ENCODE data around the gene AMELX.

AMELX gene

DNA sequence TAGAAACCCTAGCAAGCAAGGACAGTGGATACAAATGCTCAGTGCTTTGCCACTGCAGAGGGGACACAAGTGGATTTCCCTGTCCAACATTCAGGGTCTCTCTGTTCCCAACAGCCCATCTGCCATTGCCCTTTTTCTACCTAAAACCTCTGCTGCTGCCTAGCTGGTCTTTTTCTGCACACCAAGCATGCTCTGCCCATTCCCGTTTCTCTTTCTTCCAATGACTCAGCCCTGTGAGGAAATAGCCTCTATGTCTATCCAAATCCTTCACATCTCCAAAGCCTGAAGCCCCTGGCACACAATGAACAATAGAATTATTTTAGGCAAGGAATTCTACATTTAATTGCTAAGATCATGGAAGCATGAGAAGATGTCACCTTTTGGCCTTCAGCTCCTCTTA, 5.7 kb upstream of the AMELX start:
- TF ChIP-seq, protein P1, sequence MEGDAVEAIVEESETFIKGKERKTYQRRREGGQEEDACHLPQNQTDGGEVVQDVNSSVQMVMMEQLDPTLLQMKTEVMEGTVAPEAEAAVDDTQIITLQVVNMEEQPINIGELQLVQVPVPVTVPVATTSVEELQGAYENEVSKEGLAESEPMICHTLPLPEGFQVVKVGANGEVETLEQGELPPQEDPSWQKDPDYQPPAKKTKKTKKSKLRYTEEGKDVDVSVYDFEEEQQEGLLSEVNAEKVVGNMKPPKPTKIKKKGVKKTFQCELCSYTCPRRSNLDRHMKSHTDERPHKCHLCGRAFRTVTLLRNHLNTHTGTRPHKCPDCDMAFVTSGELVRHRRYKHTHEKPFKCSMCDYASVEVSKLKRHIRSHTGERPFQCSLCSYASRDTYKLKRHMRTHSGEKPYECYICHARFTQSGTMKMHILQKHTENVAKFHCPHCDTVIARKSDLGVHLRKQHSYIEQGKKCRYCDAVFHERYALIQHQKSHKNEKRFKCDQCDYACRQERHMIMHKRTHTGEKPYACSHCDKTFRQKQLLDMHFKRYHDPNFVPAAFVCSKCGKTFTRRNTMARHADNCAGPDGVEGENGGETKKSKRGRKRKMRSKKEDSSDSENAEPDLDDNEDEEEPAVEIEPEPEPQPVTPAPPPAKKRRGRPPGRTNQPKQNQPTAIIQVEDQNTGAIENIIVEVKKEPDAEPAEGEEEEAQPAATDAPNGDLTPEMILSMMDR (IDR thresholded peaks at IDR 0.05; ENCODE audit: low read depth, low read length, missing control alignments): no peak
- DNase-seq: no peak
- no peaks in the 10 kb centered on the region for H3K27me3 ChIP-seq (replicated peaks)
- H3K27ac ChIP-seq: no peak overlapping the region
- no peak overlapping the region for H3K4me3 ChIP-seq (ENCODE audit: low read depth, low read length)
- no peaks in the 10 kb centered on the region for H3K36me3 ChIP-seq (replicated peaks)
- in situ Hi-C loops (cut with HindIII; ENCODE audit: low pct_ligation_motif_present, low sequenced_read_pairs): no loop called here

DNA sequence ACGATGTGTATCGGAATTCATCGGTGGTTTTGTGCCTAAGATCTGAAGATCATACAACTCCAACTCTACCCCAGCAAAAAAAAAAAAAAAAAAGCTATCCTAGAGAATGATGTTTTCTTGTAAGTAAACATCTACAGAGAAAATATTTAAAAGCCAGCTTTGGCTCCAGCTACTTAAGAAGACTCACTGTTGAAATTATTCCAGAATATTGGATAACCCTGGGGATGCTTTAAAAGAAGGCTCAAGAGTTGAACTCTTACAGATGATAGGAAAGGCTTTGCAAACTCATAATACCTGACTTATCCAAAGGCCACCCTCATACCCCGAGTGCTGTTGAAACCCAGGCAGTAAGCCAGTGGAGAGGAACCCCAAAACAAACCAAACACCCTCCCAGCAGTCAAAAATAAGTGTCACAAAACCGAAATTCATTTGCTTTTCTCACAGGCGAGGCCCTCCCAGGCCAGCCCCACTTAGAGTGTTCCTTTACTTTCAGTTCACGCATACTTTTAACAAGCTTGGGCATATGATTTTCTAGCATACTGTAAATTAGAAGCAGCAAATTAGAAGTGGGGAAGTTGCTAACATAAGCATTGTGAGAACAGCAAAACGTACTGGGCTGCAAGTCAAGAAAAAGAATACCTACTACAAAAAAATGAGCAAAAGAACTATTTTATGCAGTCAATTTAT, 2.7 kb upstream of the AMELX start:
- no peak overlapping the region for H3K4me3 ChIP-seq (ENCODE audit: low read depth, low read length)
- no peaks in the 10 kb centered on the region for H3K36me3 ChIP-seq (replicated peaks)
- no peak for DNase-seq
- H3K27ac ChIP-seq: no peak overlapping the region
- in situ Hi-C loops (cut with HindIII; ENCODE audit: low pct_ligation_motif_present, low sequenced_read_pairs): no loop called here
- no peaks in the 10 kb centered on the region for H3K27me3 ChIP-seq (replicated peaks)
- TF ChIP-seq, protein P1 (IDR thresholded peaks at IDR 0.05; ENCODE audit: low read depth, low read length, missing control alignments): no peak

DNA sequence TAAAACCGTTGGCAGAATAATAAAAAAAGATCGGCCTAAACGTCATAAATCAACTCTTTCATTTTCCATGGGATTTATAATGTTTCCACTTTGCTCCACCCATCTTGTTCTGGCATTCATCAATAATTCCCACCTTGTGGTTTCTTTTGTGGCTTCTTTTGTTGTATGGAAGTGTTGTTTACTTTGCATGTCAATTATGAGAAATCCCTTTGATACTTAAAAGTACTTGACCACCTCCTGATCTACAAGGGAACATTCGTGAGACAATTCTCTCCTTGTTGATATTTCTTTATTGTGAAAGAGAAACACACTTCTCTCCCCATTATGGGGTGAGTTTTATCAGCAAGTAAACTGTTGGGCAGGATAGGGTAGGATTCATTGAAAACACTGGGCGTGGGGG, 2.8 kb downstream of the AMELX start:
- H3K4me3 ChIP-seq (ENCODE audit: low read depth, low read length): no peak overlapping the region
- no peak for DNase-seq
- in situ Hi-C loops (cut with HindIII; ENCODE audit: low pct_ligation_motif_present, low sequenced_read_pairs): no loop called here
- TF ChIP-seq, protein P1 (IDR thresholded peaks at IDR 0.05; ENCODE audit: low read depth, low read length, missing control alignments): no peak
- no peaks in the 10 kb centered on the region for H3K36me3 ChIP-seq (replicated peaks)
- H3K27me3 ChIP-seq (replicated peaks): no peaks in the 10 kb centered on the region
- H3K27ac ChIP-seq: no peak overlapping the region

DNA sequence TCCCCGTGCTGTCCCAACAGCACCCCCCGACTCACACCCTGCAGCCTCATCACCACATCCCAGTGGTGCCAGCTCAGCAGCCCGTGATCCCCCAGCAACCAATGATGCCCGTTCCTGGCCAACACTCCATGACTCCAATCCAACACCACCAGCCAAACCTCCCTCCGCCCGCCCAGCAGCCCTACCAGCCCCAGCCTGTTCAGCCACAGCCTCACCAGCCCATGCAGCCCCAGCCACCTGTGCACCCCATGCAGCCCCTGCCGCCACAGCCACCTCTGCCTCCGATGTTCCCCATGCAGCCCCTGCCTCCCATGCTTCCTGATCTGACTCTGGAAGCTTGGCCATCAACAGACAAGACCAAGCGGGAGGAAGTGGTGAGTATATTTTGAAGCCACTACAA, 5.4 kb downstream of the AMELX start:
- H3K4me3 ChIP-seq (ENCODE audit: low read depth, low read length): no peak overlapping the region
- H3K27me3 ChIP-seq (replicated peaks): no peaks in the 10 kb centered on the region
- in situ Hi-C loops (cut with HindIII; ENCODE audit: low pct_ligation_motif_present, low sequenced_read_pairs): no loop called here
- DNase-seq: no peak
- TF ChIP-seq, protein P1 (IDR thresholded peaks at IDR 0.05; ENCODE audit: low read depth, low read length, missing control alignments): no peak
- no peaks in the 10 kb centered on the region for H3K36me3 ChIP-seq (replicated peaks)
- H3K27ac ChIP-seq: no peak overlapping the region

DNA sequence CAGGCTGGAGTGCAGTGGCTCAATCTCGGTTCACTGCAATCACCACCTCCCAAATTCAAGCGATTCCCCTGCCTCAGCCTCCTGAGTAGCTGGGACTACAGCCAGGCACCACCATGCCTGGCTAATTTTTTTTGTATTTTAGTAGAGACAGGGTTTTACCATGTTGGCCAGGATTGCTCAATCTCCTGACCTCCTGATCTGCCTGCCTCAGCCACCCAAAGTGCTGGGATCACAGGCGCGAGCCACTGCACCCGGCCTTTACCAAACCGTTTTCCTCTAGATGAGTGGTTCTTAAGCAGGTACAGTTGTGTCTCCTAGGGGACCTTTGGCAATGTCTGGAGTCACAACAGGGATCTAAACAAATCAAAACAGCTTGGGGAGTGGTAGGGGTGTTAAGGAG, 11.6 kb downstream of the AMELX start:
- Histone ChIP-seq H3K27ac (no peak overlapping the region), H3K27me3 (replicated peaks) (no peaks in the 10 kb centered on the region), H3K36me3 (replicated peaks) (no peaks in the 10 kb centered on the region), H3K4me3 (ENCODE audit: low read depth, low read length) (no peak overlapping the region)
- no peak for DNase-seq
- in situ Hi-C loops (cut with HindIII; ENCODE audit: low pct_ligation_motif_present, low sequenced_read_pairs): no loop called here
- TF ChIP-seq, protein P1 (IDR thresholded peaks at IDR 0.05; ENCODE audit: low read depth, low read length, missing control alignments): no peak

DNA sequence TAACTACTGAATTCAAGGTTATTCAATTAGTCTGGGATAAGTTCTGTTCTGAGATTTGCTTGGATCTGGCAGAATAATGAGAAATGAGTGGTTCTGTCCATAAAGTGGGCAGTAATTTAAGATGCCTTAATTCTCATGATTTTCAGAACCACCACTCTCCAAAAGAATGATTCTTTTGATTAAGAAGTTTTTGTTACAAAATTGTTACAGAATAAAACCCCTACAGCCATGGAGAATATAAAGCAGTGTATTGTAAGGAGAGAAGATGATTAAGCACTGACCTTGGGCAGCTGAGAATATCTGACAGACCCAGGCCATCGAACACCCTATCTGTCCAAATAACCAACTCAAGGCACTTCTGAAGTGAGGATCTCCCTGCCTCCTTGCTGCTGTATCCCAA, 12.4 kb downstream of the AMELX start:
- no peaks in the 10 kb centered on the region for H3K27me3 ChIP-seq (replicated peaks)
- no peak for DNase-seq
- H3K27ac ChIP-seq: no peak overlapping the region
- in situ Hi-C loops (cut with HindIII; ENCODE audit: low pct_ligation_motif_present, low sequenced_read_pairs): no loop called here
- TF ChIP-seq, protein P1 (IDR thresholded peaks at IDR 0.05; ENCODE audit: low read depth, low read length, missing control alignments): no peak
- H3K36me3 ChIP-seq (replicated peaks): no peaks in the 10 kb centered on the region
- no peak overlapping the region for H3K4me3 ChIP-seq (ENCODE audit: low read depth, low read length)
